ENCODE measurements around the gene DACT3. TPM values are rescaled to one million over a fixed set of nuclear protein-coding genes. Genes with fewer than 3 reads are reported as not detected.

DACT3 gene
- total and polyA plus RNA-seq, 4 donors, result 0.32 to 1.4 (median 1.0) TPM

DNA sequence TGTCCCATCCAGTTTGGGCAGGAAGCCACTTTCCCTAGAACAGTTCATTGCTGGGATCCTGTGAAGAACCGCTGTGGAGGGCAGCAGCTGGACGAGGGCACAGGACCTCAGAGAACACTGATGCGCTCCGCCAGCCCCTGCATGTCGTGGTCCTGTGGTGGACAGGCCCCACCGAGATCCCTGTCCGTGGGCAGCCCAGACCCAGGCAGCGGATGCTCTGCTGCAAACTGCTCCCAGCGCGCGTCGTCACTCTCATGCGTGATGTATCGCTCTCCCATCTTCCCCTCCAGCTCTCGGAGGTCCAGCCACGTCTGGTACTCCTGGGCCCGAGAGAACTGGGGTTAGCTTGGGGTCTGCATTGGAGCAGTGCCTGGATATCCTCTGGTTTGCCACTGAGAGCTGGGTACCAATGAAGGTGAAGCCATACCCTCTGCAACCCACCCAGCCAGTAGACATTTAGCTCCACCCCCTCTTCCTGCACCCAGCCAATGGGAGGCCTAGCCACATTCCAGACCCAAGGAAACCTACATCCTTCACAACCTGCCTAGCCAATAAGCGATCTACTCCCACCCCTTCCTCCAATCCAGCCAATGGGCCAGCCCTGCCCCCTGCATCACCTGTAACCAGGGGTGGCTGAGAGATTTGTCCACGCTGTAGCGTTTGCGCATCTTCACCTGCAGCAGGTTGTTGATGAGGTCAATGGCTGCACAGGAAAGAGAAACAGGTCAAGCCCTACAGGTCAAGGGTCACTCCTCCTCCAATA is 13.6 kb upstream of the DACT3 start:
- no peak for TF ChIP-seq YY1 (IDR thresholded peaks at IDR 0.05)
- TF ChIP-seq MAX (IDR thresholded peaks at IDR 0.05), result no peak
- no peak for TF ChIP-seq FOXA1 (IDR thresholded peaks at IDR 0.05)
- TF ChIP-seq CTCF (IDR thresholded peaks at IDR 0.05; ENCODE audit: low read depth, low read length, missing input control), result no peak
- no peak for TF ChIP-seq HNF4G (IDR thresholded peaks at IDR 0.05)
- TF ChIP-seq TAF1 (conservative IDR thresholded peaks at IDR 0.05), result no peak
- no peak overlapping the region for H3K4me3 ChIP-seq (ENCODE audit: low read depth in 1 of 3, low read length in 3 of 3)
- H3K36me3 ChIP-seq (ENCODE audit: control insufficient read depth in 4 of 4, insufficient read depth in 3 of 4, low read depth in 1 of 4, low read length in 3 of 4), result peaks cover 16 to 46% (median 27%) of the 10 kb centered on the region in 4 donors
- H3K9me3 ChIP-seq (ENCODE audit: control insufficient read depth in 4 of 4, low read length in 3 of 4), result no peaks in the 10 kb centered on the region
- DNase-seq (ENCODE audit: low spot score), result no peak
- no peak overlapping the region for H3K9ac ChIP-seq (ENCODE audit: low read depth in 1 of 2, low read length in 2 of 2)
- WGBS, result 96% methylated on average over 21 of the region's 21 CpGs
- no peaks in the 10 kb centered on the region for H3K4me1 ChIP-seq (ENCODE audit: control insufficient read depth in 4 of 4, insufficient read depth in 4 of 4, low read length in 3 of 4)
- no peaks in the 10 kb centered on the region for H3K27me3 ChIP-seq (ENCODE audit: control insufficient read depth in 4 of 4, insufficient read depth in 4 of 4, low read length in 3 of 4)
- H3K27ac ChIP-seq (ENCODE audit: low read depth in 1 of 2, low read length in 2 of 2), result no peak overlapping the region

DNA sequence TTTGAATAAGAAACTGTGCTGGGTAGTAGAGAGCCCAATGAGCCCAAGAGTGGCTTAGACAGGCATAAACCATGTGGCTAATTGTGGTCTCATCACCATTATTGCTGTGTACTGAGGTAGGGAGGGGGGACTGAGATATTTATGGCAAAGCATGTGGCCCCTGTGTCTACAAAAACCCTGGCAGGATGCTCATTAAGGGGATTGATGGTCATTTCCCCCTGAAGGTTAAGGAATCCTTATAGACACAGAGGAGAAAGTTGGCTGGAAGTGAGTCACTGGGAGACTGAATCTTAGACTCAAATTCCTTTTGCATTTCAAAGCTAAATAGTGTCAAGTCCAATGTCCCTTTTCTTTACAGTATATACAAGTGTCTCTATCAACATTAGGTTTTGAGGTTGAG is 9.8 kb upstream of the DACT3 start:
- peaks cover 10 to 22% (median 16%) of the 10 kb centered on the region in 4 donors for H3K36me3 ChIP-seq (ENCODE audit: control insufficient read depth in 4 of 4, insufficient read depth in 3 of 4, low read depth in 1 of 4, low read length in 3 of 4)
- H3K9ac ChIP-seq (ENCODE audit: low read depth in 1 of 2, low read length in 2 of 2), result no peak overlapping the region
- H3K4me1 ChIP-seq (ENCODE audit: control insufficient read depth in 4 of 4, insufficient read depth in 4 of 4, low read length in 3 of 4), result no peaks in the 10 kb centered on the region
- no peak for DNase-seq (ENCODE audit: low spot score)
- H3K9me3 ChIP-seq (ENCODE audit: control insufficient read depth in 4 of 4, low read length in 3 of 4), result no peaks in the 10 kb centered on the region
- H3K27me3 ChIP-seq (ENCODE audit: control insufficient read depth in 4 of 4, insufficient read depth in 4 of 4, low read length in 3 of 4), result no peaks in the 10 kb centered on the region
- no peak overlapping the region for H3K27ac ChIP-seq (ENCODE audit: low read depth in 1 of 2, low read length in 2 of 2)
- TF ChIP-seq JUND (IDR thresholded peaks at IDR 0.05) (no peak), HNF4A (conservative IDR thresholded peaks at IDR 0.05) (no peak), RXRA (IDR thresholded peaks at IDR 0.05) (no peak), TAF1 (conservative IDR thresholded peaks at IDR 0.05) (no peak), RAD21 (IDR thresholded peaks at IDR 0.05) (no peak), SP1 (IDR thresholded peaks at IDR 0.05) (no peak), FOXA1 (IDR thresholded peaks at IDR 0.05) (no peak), CTCF (IDR thresholded peaks at IDR 0.05; ENCODE audit: low read depth, low read length, missing input control) (no peak), HNF4G (IDR thresholded peaks at IDR 0.05) (no peak), ZBTB33 (IDR thresholded peaks at IDR 0.05) (no peak)
- H3K4me3 ChIP-seq (ENCODE audit: low read depth in 1 of 3, low read length in 3 of 3), result no peak overlapping the region
